ENCODE measurements around the gene SERINC1. TPM values are rescaled to one million over a fixed set of nuclear protein-coding genes. Genes with fewer than 3 reads are reported as not detected.
A peak's percentile ranks its signal among the peaks of the same experiment; 100 is the strongest.
"Not testable (repeated sequence)": the region's sequence is repeated elsewhere in the genome, so short reads cannot be mapped to it uniquely, and the experiment has no call there.

SERINC1 gene
- polyA plus RNA-seq (2012; ENCODE audit: missing spikeins) = 31.0 TPM

GRCh38 chr6:122471107-122472021, at the start of gene SERINC1:
SERINC1 (minus strand) TSS chr6:122471807; CDS start chr6:122471737, 70 bp downstream.
- FAIRE-seq = peak; percentile 100

GRCh38 chr6:122511193-122511924, 39.8 kb upstream of the SERINC1 start:
- no peak for FAIRE-seq
- TF ChIP-seq TAF1 (IDR thresholded peaks at IDR 0.05; ENCODE audit: borderline replicate concordance, low read depth, low read length) (no peak), POLR2A (IDR thresholded peaks at IDR 0.05; ENCODE audit: low read depth, low read length) (no peak), POLR2AphosphoS5 (IDR thresholded peaks at IDR 0.05; ENCODE audit: low read depth, low read length) (no peak)
- DNase-seq (ENCODE audit: insufficient read length) = no peak

More at GRCh38 chr6:122471107-122472021, at the start of gene SERINC1:
- peak; percentile 71; the same call in 1 of the 2 replicates for TF ChIP-seq TAF1 (IDR thresholded peaks at IDR 0.05; ENCODE audit: borderline replicate concordance, low read depth, low read length)
- peak; percentile 93 for TF ChIP-seq POLR2AphosphoS5 (IDR thresholded peaks at IDR 0.05; ENCODE audit: low read depth, low read length)
- peak; percentile 88 for TF ChIP-seq POLR2A (IDR thresholded peaks at IDR 0.05; ENCODE audit: low read depth, low read length)
- peak; percentile 53 for DNase-seq (ENCODE audit: insufficient read length)

GRCh38 chr6:122505170-122505569, 33.6 kb upstream of the SERINC1 start:
- not testable (repeated sequence) for FAIRE-seq; DNase-seq (ENCODE audit: insufficient read length)

GRCh38 chr6:122501475-122501874, 29.9 kb upstream of the SERINC1 start:
- DNase-seq (ENCODE audit: insufficient read length) = no peak
- TF ChIP-seq POLR2AphosphoS5 (IDR thresholded peaks at IDR 0.05; ENCODE audit: low read depth, low read length) (no peak), TAF1 (IDR thresholded peaks at IDR 0.05; ENCODE audit: borderline replicate concordance, low read depth, low read length) (no peak)
- FAIRE-seq = no peak

GRCh38 chr6:122495612-122496011, 24.0 kb upstream of the SERINC1 start:
- no peak for FAIRE-seq
- TF ChIP-seq POLR2AphosphoS5 (IDR thresholded peaks at IDR 0.05; ENCODE audit: low read depth, low read length) = no peak
- TF ChIP-seq POLR2A (IDR thresholded peaks at IDR 0.05; ENCODE audit: low read depth, low read length) = no peak
- TF ChIP-seq TAF1 (IDR thresholded peaks at IDR 0.05; ENCODE audit: borderline replicate concordance, low read depth, low read length) = no peak
- DNase-seq (ENCODE audit: insufficient read length) = no peak

- DNase-seq (ENCODE audit: insufficient read length) (no peak), FAIRE-seq (no peak)
- TF ChIP-seq POLR2AphosphoS5 (IDR thresholded peaks at IDR 0.05; ENCODE audit: low read depth, low read length) (no peak), POLR2A (IDR thresholded peaks at IDR 0.05; ENCODE audit: low read depth, low read length) (no peak), TAF1 (IDR thresholded peaks at IDR 0.05; ENCODE audit: borderline replicate concordance, low read depth, low read length) (no peak)
Observed at GRCh38 chr6:122494665-122495272, 23.2 kb upstream of the SERINC1 start.

GRCh38 chr6:122491919-122492555, 20.4 kb upstream of the SERINC1 start:
- FAIRE-seq (peak; percentile 79), DNase-seq (ENCODE audit: insufficient read length) (no peak)
- TF ChIP-seq POLR2AphosphoS5 (IDR thresholded peaks at IDR 0.05; ENCODE audit: low read depth, low read length) (no peak), TAF1 (IDR thresholded peaks at IDR 0.05; ENCODE audit: borderline replicate concordance, low read depth, low read length) (no peak), POLR2A (IDR thresholded peaks at IDR 0.05; ENCODE audit: low read depth, low read length) (no peak)

- FAIRE-seq (no peak), DNase-seq (ENCODE audit: insufficient read length) (no peak)
- TF ChIP-seq TAF1 (IDR thresholded peaks at IDR 0.05; ENCODE audit: borderline replicate concordance, low read depth, low read length) (no peak), POLR2A (IDR thresholded peaks at IDR 0.05; ENCODE audit: low read depth, low read length) (no peak), POLR2AphosphoS5 (IDR thresholded peaks at IDR 0.05; ENCODE audit: low read depth, low read length) (no peak)
Observed at GRCh38 chr6:122490607-122491006, 19.0 kb upstream of the SERINC1 start.

- TF ChIP-seq POLR2AphosphoS5 (IDR thresholded peaks at IDR 0.05; ENCODE audit: low read depth, low read length) = no peak
- DNase-seq (ENCODE audit: insufficient read length) = no peak
- peak; percentile 84 for FAIRE-seq
Observed at GRCh38 chr6:122484760-122485159, 13.2 kb upstream of the SERINC1 start.

GRCh38 chr6:122482750-122483080, 11.1 kb upstream of the SERINC1 start:
- no peak for FAIRE-seq
- TF ChIP-seq POLR2AphosphoS5 (IDR thresholded peaks at IDR 0.05; ENCODE audit: low read depth, low read length) (no peak), POLR2A (IDR thresholded peaks at IDR 0.05; ENCODE audit: low read depth, low read length) (no peak), TAF1 (IDR thresholded peaks at IDR 0.05; ENCODE audit: borderline replicate concordance, low read depth, low read length) (no peak)
- no peak for DNase-seq (ENCODE audit: insufficient read length)

GRCh38 chr6:122476131-122476530, 4.5 kb upstream of the SERINC1 start:
- FAIRE-seq (no peak), DNase-seq (ENCODE audit: insufficient read length) (no peak)
- no peak for TF ChIP-seq POLR2AphosphoS5 (IDR thresholded peaks at IDR 0.05; ENCODE audit: low read depth, low read length)
- TF ChIP-seq TAF1 (IDR thresholded peaks at IDR 0.05; ENCODE audit: borderline replicate concordance, low read depth, low read length) = no peak
- no peak for TF ChIP-seq POLR2A (IDR thresholded peaks at IDR 0.05; ENCODE audit: low read depth, low read length)
